Loucy (cell line): ENCODE data around the gene SFTPB.

ENCODE experiments used
- CTCF ChIP-seq: fragments of 200-600 bp; sonication (generic); conservative IDR thresholded peaks from 2 replicates; pipeline ENCODE4 v1.5.1; 2014; ENCODE audit warnings: mild to moderate bottlenecking, antibody characterized with exemption, low read length
- EZH2phosphoT487 ChIP-seq: fragments of 200-600 bp; IDR thresholded peaks from 2 replicates; pipeline ENCODE4 v1.6.1; 2018; ENCODE audit warnings: antibody characterized with exemption, mild to moderate bottlenecking, moderate library complexity, borderline replicate concordance

GRCh38 chr2:85702800-85703199, 34.8 kb upstream of the SFTPB start:
- TF ChIP-seq EZH2phosphoT487 (no peak), CTCF (no peak)
